COR-L47 (cell line): ENCODE results near the gene TSPAN13.

Experiments used
- DNase-seq: peaks from one replicate; lab custom pipeline; 2025; lab: John Stamatoyannopoulos, UW

TSPAN13 gene

GRCh38 chr7:16753102-16753931, at the start of gene TSPAN13:
Gene TSPAN13 (plus strand): TSS chr7:16753755. CDS start chr7:16753968, 213 bp downstream.
- peak; percentile 93 for DNase-seq

DNA sequence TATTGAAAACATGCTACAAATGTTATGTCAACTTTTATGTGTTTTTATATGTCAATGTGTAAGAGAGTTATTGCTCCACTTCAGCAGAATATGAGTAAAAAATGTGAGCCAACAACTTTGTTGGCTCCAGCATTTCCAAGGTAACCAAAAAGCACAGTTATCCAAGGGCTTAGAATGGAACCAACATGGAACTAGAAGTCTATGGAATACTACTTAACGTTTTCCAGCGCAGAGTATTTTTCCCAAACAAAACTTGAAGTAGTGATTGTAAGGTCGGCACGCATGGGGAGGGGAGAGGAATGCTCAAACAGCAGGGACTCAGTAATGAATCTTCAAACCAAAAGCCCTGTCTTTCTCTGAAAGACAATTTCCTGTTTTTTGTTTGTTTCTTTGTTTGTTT, 45.0 kb upstream of the TSPAN13 start:
- DNase-seq: no peak

DNA sequence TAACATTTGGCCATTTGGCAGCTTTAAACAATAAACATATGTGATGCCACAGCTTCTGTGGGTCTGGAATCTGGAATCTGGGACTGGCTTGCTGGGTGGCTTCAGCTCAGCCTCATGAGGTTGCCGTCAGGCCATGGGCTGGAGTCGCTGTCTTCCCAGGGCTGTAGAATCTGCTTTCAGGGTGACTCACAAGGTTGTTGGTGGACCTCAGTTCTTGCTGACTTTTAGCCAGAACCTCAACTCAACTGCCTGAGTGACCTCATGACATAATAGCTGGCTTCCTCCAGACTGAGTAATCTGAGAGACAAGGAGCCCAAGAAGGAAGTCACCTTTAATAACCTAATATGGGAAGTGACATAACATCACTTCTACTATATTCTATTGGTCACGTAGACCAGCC, 44.6 kb upstream of the TSPAN13 start:
- no peak for DNase-seq

- DNase-seq: no peak
These were observed 42.9 kb upstream of the TSPAN13 start for GRCh38 chr7:16710651-16711050.

- no peak for DNase-seq
These were observed 41.8 kb upstream of the TSPAN13 start for GRCh38 chr7:16711730-16712129.

DNA sequence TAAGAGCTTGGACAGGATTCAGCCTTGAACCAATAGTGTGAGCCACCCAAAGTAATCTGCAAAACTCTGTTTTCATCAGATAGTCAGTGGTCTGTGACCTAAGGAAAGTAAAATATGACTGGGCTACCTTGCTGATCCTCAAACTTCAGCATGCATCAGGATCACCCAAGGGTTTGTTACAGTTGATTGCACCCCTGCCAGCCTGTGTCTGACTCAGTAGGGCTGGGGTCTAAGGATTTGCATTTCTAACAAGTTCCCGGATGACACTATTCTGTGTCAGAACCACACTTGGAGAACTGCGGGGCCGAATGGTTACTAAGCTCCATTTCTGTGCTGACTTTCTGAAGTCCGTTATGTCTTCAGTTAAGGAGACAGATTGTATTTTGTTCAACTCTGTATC, 40.6 kb upstream of the TSPAN13 start:
- DNase-seq: no peak

- no peak for DNase-seq
These were observed 37.6 kb upstream of the TSPAN13 start for GRCh38 chr7:16715928-16716327.

GRCh38 chr7:16718111-16718656, 35.4 kb upstream of the TSPAN13 start:
- no peak for DNase-seq

DNA sequence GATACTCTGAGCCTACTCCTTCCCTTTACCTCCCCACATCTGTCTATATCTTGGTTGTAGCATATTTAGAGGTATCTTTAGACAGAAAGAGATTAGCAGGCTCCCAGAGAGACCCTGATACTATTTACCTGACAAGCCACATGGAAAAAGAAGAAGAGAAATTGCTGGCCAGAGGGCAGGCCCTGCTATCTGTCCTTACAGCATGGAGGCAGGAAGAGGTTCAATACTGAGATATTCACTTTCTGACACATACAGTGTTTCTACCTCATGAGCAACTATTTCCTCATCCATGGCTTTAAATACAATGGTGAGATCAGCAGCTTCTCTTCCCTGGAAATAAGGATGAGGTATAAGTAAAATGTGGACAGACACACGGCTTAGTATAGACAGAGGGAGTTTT, 33.9 kb upstream of the TSPAN13 start:
- DNase-seq: no peak

GRCh38 chr7:16721541-16721940, 32.0 kb upstream of the TSPAN13 start:
- DNase-seq: no peak

DNA sequence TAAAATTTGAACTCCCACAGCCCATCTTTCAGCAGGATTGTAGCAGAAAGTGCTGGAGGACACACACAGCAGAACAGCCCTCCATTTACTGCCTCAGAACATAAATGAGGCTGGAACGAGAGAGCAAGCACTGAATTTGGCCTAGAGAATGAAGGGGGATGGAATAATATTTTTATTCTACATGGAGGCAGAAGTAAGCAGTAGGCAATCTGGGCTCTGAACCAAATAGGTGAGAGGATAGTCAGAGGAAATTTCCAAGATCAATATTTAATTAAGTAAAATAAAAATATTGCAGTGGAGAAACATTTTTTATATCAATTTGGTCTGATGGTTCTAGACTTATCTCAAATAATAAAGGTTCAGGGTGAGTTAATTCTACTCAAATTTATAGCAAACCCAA, 29.2 kb upstream of the TSPAN13 start:
- no peak for DNase-seq

- no peak for DNase-seq
These were observed 27.4 kb upstream of the TSPAN13 start for GRCh38 chr7:16726189-16726588.

- DNase-seq: no peak
These were observed 25.8 kb upstream of the TSPAN13 start for GRCh38 chr7:16727736-16728135.

DNA sequence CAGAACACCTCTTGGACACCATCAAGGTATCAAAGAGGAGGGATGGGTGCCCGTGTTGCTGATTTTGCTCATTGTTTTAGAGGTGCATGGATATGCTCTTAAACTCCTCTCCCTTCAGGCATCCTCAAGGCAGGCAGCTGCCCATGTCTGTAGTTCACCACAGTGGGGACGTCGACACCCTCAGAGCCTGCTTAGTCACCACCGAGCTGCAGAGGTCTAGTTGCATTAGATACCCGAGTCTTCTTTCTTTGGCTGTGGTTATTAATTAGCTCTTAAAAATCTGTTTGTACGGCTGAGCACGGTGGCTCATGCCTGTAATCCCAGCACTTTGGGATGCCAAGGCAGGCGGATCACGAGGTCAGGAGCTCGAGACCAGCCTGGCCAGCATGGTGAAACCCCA, 24.7 kb upstream of the TSPAN13 start:
- DNase-seq: no peak

DNA sequence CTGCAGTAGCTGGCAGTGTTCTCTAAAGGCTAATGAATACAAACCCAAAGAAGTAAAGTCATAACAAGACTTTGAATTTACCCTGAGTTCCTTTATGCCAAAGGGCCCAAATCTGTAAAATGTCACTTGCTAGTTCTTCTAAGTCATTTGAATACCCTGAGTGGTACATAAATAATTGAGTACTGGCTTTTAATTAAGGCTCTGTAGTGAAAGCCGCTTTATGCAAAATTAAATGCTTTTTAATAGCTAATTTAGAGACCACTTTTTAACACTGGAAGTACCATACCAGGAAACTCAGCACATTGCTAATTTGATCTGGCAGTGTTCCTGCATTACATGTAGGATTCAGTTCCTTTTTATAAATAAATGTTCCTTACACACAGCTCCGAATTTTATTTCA, 24.0 kb upstream of the TSPAN13 start:
- no peak for DNase-seq

GRCh38 chr7:16730937-16731336, 22.6 kb upstream of the TSPAN13 start:
- DNase-seq: no peak

- no peak for DNase-seq
These were observed 20.7 kb upstream of the TSPAN13 start for GRCh38 chr7:16732828-16733227.

DNA sequence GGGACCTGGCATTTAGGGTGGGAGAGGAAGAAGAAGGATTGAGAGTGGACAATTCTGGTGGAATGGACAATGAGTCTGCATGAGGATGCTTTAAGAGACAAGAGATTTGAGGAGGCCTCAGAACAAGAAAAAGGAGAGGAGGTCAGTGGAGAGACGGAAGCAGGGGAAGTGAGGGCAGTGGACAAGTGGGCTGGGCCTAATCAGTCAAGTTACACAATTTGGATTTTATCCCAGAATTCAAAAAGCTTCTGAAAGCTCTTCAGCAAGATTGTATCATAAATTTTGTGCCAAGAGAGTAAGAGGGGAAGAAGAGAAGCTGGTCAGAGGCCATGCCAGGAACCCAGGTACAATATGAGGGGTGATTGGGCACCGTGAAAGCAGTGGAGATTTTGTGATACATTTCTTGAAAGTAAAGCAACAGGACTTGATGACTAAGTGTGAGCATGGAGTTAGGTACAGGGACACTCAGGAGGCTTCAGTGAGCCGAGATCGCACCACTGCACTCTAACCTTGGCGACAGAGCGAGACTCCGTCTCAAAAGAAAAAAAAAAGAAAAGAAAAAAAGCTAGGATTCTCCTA, 19.3 kb upstream of the TSPAN13 start:
- DNase-seq: no peak

DNA sequence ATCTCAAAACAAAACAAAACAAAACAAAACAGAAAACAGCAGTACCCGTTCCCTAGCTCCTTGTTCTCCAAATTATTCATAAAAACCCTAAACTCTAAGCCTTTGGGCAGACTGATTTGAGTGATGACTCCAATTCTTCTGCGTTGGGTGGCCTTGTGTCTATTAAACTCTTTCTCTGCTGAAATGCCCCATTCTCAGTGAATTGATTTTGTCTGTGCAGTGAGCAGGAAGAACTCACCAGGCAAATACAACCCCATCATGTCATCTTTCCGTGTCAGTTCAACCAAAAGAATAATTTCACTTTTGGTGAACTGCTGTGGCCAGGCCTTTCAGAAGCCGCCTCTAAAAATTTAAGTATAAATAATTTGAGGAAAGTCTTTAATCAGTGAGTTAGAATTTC, 18.5 kb upstream of the TSPAN13 start:
- DNase-seq: no peak

DNA sequence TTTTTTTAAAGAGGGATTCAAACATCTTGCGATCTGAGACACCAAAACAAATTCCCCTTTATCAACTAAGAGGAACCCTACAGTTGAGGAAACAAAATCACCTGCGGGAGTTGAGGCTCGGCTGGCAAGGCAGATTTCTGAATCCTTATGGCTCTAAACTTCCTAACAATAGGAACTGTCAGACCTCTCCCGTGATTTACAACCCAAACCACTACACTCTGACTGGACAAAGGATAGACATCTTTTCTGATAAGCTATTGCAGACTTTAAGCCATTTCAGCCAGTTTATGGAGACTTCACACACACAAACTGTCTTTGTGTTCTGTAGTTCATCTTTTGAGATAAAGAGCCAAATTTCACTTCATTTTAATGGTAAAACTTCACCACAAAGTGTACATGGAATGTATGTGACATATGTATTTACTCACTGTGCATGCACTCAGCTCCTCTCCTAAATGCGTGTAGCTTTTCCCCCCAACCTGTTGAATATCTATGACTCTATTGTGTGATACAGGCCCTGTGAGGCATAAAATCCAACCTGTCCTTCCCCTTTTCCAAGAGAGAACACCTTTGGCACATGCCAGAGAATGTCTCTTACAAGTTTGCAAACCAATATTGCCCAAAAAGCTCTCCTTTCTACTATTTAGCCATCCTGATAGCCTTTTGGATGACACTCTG, 15.4 kb upstream of the TSPAN13 start:
- no peak for DNase-seq

DNA sequence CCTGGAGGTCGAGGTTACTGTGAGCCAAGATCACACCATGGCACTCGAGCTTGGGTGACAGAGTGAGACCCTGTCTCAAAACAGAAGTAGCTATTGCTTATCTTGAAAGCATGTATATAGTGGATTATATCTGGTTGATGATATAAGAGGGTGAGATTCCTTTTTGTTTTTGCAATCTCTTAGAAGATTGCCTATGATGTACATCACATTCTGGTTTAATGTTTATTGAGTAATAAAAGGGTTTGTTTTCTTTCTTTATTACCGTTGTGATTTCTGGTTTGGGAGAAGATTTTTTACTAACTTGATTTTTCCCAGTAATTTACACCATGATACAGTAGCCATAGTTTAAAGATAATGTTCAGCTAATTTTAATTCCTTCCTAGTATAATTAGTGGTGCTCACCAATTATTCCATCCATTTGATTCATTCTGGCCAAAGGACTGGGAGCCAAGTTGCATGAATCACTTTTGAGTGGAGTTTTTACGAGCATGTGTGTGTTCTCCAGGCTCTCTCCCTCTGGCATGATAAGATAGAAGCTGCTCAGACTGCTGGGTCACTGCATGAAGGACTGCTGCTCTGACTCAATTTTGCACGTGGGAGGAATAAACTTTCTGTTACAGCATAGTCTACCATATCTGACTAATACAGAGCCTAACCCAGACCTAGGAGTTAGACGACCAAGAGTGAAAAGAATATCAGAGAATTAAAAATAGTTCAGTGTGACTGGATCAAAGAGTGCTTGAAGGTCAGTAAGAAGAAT, 13.5 kb upstream of the TSPAN13 start:
- no peak for DNase-seq

DNA sequence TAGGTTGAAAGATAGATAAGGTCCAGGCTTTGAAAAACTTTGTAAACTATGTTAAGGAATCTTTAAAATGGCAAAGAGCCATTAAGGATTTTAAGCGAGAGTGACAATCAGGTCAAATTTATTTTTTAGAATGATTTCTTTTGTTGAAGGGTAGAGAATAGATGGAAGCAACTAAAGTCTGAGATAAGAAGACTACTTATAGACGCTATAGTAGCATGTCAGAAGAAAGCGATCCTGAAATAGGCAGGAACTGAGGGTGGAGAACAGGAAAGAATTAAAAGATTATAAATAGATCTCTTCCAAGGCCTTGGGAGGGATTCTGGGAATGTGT, 13.0 kb upstream of the TSPAN13 start:
- DNase-seq: no peak
